Mesothelial cell of epicardium (in vitro differentiated cells): ENCODE results near the gene APBB1IP. TPM values are rescaled to one million over a fixed set of nuclear protein-coding genes. Genes with fewer than 3 reads are reported as not detected.

Experiments
- DNase-seq, 2 experiments: peaks; one replicate each; pipeline ENCODE4 v3.0.0; 2021; ENCODE audit warnings: low spot score in 2 of 2; ENCODE audit not compliant: unreplicated experiment in 2 of 2
- H3K27ac Mint-ChIP-seq: 2 replicates; pipeline ENCODE4 v1.8.0; 2021; ENCODE audit warnings: mixed read lengths
- H3K27me3 Mint-ChIP-seq: 2 replicates; pipeline ENCODE4 v1.8.0; 2021; ENCODE audit warnings: low read depth, mixed read lengths
- H3K36me3 Mint-ChIP-seq: 2 replicates; pipeline ENCODE4 v1.8.0; 2021; ENCODE audit warnings: mixed read lengths
- H3K4me1 Mint-ChIP-seq: 2 replicates; pipeline ENCODE4 v1.8.0; 2021; ENCODE audit warnings: mixed read lengths
- H3K4me3 Mint-ChIP-seq: 2 replicates; pipeline ENCODE4 v1.8.0; 2021; ENCODE audit warnings: mild to moderate bottlenecking, moderate library complexity, mixed read lengths
- H3K9me3 Mint-ChIP-seq: 2 replicates; pipeline ENCODE4 v1.8.0; 2021; ENCODE audit warnings: mixed read lengths
- CTCF ChIP-seq: fragments of 200-600 bp; sonication (generic); IDR thresholded peaks from one replicate; pipeline ENCODE4 v1.5.0; 2021; ENCODE audit warnings: antibody characterized with exemption; ENCODE audit not compliant: unreplicated experiment
- total RNA-seq: library from RNA; stranded (reverse); gene quantifications from 3 replicates; pipeline ENCODE4 v1.2.1, GENCODE V29; 2021

APBB1IP gene
- total RNA-seq, 1 donor from 2014 or later, result 0.22 TPM

- TF ChIP-seq CTCF, result no peak
- no peak for DNase-seq
- Mint-ChIP-seq H3K27ac (no peak overlapping the region), H3K9me3 (peaks cover under 1% of the 10 kb centered on the region), H3K4me1 (no peaks in the 10 kb centered on the region), H3K4me3 (no peak overlapping the region), H3K36me3 (no peaks in the 10 kb centered on the region), H3K27me3 (peaks cover 2% of the 10 kb centered on the region)
Observed at GRCh38 chr10:26555719-26556368, 117.7 kb downstream of the APBB1IP start.

DNA sequence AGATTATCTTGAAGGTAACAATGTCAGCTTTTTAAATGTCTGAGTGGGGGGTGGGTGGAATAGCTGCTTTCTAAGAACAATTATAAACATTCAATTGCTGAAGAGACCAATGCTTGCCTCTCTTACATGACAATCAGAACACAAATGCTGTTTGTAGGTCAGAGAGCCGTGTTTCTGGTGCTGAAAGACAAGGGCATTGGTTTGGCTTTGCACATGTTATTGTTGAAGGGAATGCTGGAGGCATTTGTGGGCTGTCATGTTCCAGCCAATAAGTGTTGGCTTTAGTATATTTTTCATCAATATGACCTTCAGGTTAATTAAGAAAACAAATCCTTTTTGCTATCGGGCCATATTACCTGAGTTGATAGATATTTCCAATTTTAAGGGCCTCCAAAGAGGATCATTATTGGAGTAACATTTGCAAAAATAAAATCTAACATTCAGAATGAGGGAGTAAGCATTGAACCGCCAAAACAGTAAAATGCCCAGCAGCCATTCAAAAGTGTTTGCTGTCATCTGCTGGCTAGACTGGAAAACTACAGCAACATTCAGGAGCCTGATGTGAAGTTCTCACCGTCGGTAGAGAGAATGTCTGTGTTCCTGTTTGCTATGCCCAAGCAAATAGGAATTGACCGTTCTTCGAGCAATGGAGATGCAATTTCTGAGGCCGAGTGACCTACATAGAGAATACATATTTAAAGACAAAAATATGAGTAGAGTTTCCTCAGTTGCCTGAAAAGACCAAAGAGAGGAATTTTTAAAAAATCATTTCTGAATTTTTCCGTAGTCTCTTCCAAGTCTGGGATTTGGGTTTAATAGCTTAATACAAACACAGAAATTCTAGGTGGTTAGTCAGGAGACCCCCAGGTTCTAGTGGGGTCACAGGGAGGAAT is 118.9 kb downstream of the APBB1IP start:
- peaks cover 2% of the 10 kb centered on the region for H3K27me3 Mint-ChIP-seq
- H3K27ac Mint-ChIP-seq, result no peak overlapping the region
- no peaks in the 10 kb centered on the region for H3K4me1 Mint-ChIP-seq
- peak; percentile 45 for TF ChIP-seq CTCF
- peak in 1 of 2 experiments; percentile 43 for DNase-seq
- no peaks in the 10 kb centered on the region for H3K36me3 Mint-ChIP-seq
- H3K9me3 Mint-ChIP-seq, result no peaks in the 10 kb centered on the region
- H3K4me3 Mint-ChIP-seq, result no peak overlapping the region

GRCh38 chr10:26557641-26558014 is 119.5 kb downstream of the APBB1IP start:
- Mint-ChIP-seq H3K4me1 (no peaks in the 10 kb centered on the region), H3K4me3 (no peak overlapping the region), H3K9me3 (no peaks in the 10 kb centered on the region), H3K27me3 (peaks cover 2% of the 10 kb centered on the region), H3K27ac (no peak overlapping the region), H3K36me3 (no peaks in the 10 kb centered on the region)
- no peak for TF ChIP-seq CTCF
- no peak for DNase-seq

DNA sequence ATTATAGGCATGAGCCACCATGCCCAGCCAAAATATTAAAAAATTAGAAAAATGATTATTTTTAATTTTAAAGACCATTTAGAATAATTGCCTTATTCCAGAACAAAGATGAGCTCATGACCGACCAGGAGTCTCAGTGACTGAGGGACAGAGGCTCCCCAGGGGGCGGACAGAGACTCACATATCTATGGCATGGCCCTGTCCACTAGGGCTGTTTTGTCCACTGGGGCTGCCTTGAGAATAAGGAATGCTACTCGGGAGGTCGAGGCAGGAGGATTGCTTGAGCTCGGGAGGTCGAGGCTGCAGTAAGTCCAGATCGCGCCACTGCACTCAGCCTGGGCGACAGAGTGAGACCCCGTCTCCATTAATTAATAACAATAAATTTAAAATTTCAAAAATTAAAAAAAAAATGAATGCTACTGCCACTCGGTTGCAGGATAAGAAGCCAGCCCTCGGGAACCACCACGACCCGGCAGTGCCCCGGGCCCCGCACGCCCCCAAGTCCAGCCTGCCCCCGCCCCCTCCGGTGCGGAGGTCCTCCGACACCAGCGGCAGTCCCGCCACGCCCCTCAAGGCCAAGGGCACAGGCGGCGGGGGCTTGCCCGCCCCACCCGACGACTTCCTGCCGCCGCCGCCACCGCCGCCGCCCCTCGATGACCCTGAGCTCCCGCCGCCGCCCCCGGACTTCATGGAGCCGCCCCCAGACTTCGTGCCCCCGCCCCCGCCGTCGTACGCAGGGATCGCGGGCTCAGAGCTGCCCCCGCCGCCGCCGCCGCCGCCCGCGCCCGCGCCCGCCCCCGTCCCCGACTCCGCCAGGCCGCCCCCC is 128.6 kb downstream of the APBB1IP start:
- H3K4me3 Mint-ChIP-seq, result peak overlapping the region; percentile 70
- peaks cover 5% of the 10 kb centered on the region for H3K4me1 Mint-ChIP-seq
- peaks cover 14% of the 10 kb centered on the region for H3K27me3 Mint-ChIP-seq
- peaks cover 10% of the 10 kb centered on the region for H3K9me3 Mint-ChIP-seq
- TF ChIP-seq CTCF, result no peak
- no peaks in the 10 kb centered on the region for H3K36me3 Mint-ChIP-seq
- peak in 1 of 2 experiments; percentile 46 for DNase-seq
- no peak overlapping the region for H3K27ac Mint-ChIP-seq

- peak overlapping the region; percentile 67 for H3K4me3 Mint-ChIP-seq
- H3K36me3 Mint-ChIP-seq, result no peaks in the 10 kb centered on the region
- no peak overlapping the region for H3K27ac Mint-ChIP-seq
- H3K4me1 Mint-ChIP-seq, result peaks cover 5% of the 10 kb centered on the region
- peaks cover 14% of the 10 kb centered on the region for H3K27me3 Mint-ChIP-seq
- peaks cover 16% of the 10 kb centered on the region for H3K9me3 Mint-ChIP-seq
- DNase-seq, result no peak
- no peak for TF ChIP-seq CTCF
Observed at GRCh38 chr10:26567351-26567721, 129.2 kb downstream of the APBB1IP start.
